Stimulated activated CD8-positive, alpha-beta memory T cell treated with anti-CD3 and anti-CD28 coated beads, Interleukin-7, amount 100 ng/mL, for 24 hours (primary cell): ENCODE measurements around the gene FNIP2.
"Not testable (repeated sequence)": the region's sequence is repeated elsewhere in the genome, so short reads cannot be mapped to it uniquely, and the experiment has no call there.

Source experiments
- DNase-seq: peaks from one replicate; pipeline ENCODE4 v3.0.0-alpha.2; 2020; ENCODE audit warnings: low read depth

Gene FNIP2

DNA sequence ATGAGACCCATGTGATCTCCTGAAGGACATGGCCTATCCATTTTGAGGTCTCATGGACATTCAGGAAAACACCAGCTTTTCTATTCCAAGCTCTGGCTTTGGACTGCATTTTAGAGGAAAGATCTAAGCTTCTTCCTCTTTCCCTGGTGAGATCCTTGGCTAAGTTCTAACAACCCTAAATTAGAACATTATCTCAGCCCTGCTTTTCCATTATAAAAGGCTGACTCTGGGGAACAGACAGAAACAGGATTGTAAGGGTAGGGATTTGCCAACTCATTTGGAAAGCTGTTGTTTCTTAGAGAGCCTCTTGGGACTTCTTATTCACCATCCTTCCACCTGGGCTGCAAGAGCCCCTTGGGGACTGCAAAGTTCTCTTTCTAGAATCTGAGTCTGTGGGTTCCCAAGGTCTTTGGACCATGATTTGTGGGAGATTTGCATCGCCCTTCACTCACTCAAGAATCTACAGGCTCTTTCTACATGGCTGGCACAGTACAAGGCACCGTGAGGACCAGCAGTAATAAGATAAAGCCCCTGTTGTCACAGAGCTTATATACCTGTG lies 146.9 kb downstream of the FNIP2 start:
- DNase-seq, result no peak

DNA sequence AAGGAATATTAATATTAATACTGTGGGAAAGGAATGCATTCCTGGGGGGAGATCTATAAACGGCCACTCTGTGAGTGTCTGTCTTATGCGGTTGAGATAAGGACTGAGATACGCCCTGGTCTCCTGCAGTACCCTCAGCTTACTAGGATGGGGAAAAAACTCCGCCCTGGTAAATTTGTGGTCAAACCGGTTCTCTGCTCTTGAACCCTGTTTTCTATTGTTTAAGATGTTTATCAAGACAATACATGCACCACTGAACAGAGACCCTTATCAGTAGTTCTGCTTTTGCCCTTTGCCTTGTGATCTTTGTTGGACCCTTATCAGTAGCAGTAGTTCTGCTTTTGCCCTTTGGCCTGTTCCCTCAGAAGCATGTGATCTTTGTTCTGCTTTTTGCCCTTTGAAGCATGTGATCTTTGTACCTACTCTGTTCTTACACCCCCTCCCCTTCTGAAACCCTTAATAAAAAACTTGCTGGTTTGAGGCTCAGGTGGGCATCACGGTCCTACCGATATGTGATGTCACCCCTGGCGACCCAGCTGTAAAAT lies 151.7 kb downstream of the FNIP2 start:
- not testable (repeated sequence) for DNase-seq

DNA sequence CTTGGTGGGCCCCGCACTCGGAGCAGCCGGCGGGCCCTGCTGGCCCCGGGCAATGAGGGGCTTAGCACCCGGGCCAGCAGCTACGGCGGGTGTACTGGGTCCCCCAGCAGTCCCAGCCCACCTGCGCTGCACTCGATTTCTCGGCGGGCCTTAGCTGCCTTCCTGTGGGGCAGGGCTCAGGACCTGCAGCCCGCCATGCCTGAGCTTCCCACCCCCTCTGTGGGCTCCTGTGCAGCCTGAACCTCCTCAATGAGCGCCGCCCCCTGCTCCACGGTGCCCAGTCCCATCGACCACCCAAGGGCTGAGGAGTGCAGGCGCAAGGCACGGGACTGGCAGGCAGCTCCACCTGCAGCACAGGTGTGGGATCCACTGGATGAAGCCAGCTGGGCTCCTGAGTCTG lies 158.9 kb downstream of the FNIP2 start:
- not testable (repeated sequence) for DNase-seq

DNA sequence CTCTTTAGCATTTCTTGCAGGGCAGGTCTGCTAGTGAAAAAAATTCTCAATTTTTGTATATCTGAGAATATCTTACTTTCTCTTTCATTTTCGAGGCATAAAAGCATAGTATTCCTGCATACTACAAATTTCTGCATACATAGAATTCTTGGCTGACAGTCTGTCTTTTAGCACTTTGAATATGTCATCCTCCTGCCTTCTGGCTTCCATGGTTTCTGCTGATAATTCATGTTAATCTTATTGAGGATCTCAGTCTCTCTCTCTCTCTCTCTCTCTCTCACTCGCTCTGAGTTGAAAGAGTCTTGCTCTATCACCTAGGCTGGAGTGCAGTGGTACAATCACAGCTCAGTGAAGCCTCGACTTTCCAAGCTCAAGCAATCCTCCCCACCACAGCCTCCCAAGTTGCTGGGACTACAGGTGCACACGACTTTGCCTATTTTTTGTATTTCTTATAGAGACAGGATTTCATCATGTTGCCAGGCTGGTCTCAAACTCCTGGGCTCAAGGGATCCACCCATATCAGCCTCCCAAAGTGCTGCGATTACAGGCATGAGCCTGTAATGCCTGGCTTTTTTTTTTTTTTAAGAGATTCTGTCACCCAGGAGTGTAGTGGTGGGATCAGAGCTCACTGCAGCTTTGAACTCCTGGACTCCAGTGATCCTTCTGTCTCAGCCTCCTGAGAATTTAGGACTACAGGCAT lies 161.3 kb downstream of the FNIP2 start:
- no peak for DNase-seq

DNA sequence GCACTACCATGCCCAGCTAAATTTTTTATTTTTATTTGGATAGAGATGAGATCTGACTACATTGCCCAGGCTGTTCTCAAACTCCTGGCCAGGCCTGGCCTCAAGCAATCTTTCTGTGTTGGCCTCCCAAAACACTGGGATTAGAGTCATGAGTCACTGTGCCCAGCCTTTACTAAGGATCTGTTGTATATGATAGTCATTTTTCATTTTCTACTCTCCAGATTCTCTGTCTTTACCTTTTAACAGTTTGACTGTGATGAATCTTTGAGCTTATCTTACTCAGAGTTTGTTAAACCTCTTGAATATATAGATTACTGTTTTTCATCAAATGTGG lies 161.8 kb downstream of the FNIP2 start:
- no peak for DNase-seq

DNA sequence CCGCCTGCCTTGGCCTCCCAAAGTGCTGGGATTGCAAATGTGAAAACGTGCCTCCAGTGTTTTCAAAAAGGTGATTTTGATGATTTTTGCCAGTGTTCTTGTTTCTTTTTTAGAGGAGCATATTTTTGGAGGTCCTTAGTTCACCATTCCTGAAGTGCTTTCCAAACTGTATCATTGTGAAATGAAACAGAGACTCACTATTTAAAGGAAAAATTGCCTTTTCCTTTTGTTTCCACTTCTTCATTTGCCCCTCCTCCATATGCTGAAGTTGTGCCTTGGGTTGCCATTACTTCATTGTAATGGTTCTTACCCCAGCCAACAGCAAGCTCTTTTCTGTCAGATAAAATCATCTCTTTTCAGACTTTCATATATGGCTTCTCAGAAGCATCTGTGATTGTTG lies 164.4 kb downstream of the FNIP2 start:
- DNase-seq, result no peak

DNA sequence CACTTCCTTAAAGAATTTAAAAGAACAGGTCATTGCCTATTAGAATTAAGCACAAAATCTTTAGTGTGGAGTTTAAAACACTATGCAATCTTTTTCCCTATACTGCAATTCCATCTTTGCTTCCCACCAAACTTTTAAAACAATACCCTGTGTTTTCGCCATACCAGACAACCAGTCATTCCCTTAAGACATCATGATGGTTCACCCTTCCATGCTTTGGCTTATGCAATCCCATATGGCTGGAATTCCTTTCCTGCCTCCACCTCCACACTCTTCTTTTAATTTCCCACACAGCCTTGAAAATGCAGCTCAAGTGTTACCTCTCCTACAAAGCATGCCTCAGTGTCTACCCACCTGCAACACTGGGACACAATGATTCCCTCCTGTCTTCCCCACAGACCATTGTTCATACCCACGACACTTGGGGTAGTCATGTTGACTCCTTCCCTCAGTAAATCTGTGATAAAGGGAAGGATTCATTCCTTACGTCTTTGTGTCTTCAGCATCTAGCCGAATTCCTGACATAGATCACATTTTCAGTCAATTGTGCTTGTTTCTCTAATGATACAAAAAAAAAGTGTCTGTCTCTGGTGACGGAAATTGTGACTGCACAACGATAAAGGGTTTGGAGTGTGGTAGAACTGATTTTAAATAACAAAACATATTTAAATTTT lies 166.3 kb downstream of the FNIP2 start:
- no peak for DNase-seq

DNA sequence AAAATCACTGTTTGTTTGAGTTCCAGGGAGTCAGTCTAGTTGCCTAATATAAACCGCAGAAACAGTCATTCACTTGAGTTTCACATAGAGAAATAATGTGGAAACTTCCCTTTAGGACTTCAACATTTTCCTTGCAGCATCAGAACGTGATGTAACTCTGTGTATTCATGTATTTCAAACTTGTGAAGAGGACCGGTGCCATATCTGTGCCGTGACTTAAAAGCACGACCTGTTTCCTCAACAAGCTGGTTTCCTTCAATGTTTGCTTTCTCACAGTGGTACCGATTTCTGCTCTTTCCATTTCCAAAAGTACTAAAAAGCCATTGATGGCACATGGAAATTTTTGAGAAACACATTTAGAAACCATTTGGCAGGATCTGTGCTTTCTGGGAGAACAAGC lies 167.4 kb downstream of the FNIP2 start:
- DNase-seq, result no peak

DNA sequence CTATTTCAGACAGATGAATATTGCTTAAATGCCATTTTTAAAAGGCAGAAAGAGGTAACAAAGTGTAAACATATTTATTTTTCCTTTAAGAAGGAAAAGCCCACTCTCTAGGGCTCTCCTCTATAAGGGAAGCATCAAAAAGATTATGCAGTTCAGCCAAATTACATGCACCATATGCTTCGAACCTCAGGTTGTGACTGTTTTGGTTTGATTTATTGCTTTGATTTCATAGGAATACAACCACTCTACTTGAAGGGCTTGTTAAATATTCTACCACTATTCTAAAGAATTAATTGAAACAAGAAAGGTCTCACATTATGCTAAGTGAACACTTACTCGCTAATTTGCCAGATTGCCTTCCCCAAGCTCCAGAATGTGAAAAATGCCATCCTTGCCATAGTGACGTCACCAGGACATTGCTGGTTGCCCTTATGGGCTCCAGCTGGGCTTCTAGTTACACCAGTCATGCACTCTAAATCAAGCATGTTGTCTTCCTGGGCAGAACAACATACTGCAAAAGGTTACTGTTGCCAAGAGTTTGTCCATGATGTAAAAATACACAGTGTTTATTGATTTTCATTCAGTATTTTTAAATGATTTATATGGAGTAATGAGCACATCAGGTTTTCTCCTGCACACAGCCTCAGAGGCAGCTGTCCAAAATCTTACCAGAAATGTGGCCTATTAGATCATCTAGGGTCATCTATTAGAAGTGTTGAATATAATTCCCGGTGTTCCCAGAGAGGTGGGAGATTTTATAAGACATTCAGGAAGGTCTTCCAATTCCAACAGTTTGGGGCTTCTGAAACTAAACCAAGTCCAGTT lies 169.6 kb downstream of the FNIP2 start:
- no peak for DNase-seq

DNA sequence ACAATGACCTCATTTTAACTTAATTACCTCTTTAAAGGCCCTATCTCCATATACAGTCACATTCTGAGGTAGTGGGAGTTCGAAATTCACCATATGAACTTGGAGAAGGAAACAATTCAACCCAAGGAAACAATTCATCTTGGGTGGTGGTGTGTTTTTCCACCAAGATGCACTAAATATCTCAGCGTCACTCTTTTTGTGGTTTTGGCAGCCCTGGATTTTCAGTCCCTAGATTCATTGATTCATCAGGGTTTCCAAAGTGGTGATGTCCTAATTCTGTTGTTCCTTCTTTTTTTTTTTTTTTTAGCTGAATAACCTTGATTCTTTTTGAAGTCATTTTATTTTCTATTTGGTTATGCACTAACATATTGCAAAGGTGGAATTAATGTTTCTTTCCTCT lies 171.4 kb downstream of the FNIP2 start:
- no peak for DNase-seq

DNA sequence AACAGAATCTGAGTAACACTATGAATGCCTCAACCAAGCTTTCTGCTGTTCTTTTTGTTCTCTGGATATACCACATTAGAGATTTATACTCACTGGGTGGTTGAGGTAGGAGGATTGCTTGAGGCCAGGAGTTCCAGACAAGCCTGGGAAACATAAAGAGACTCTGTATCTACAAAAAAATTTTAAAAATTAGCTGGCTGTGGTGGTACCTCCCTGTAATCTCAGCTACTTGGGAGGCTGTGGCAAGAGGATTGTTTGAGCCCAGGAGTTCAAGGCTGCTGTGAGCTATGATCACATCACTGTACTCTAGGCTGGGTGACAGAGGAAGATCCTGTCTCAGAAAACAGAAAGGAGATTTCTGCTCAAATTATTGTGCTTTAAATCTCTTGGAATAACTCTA lies 172.5 kb downstream of the FNIP2 start:
- DNase-seq, result no peak

DNA sequence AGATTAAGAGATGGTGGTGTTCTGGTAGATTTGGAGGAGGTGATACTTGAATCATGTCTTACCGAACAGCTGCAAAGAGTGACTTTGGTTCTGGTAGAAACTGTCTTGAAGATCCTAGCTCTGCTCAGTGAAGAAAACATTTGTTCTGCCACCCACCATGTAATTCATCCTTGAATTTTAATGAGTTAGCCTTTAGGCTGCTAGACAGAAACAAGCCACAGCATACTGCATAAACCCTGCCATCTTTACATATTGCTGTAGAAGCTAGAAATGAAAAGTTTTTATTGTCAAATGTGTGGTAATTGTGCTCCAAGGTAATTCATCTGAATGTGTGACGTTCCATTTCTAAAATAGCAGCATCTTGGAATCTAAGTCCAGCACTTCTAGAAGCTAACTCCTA lies 173.1 kb downstream of the FNIP2 start:
- no peak for DNase-seq

DNA sequence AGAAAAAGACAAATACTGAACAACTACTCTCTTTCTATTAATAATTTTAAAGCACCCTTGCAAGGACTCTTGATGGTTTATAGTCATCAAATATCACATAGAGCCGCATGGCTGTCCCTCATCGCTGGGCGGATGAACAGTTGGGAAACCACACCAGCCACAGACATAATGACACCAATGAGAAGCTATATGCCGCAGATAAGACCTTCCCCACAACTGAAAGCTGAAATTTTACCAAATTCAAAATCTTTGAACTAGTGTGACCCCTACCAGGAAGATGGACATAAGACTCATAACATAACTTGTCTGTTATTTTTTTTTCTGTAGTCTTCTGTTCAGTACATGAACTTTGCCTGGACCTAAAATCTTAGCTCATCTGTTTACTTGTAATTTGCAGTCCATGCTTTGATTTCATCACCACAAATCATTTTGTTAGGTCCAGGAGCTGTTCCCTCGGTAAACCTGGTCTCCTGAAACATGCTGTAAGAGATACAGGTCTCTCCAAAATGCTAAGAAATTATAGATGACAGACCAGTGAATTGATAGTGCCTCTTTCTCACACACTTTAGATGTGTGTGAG lies 176.8 kb downstream of the FNIP2 start:
- DNase-seq, result no peak

DNA sequence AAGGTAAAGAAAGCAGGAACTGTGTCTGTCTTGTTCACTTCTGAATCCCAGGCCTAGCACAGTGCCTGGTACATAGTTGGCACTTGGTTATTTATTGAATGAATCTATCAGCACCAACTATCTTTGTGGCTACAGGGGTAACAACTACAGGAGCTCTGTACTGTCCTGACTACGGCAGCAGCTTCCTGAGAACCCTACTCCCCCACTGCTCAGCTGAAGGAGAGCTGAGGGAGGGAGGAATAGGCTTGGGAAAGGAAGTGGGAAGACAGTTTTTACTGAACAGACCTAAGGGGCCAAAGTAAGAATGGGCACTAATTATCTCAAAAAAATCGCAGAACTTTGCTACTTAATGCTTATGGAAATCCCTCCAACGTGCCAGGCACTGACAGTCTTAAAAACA lies 178.0 kb downstream of the FNIP2 start:
- DNase-seq, result no peak

DNA sequence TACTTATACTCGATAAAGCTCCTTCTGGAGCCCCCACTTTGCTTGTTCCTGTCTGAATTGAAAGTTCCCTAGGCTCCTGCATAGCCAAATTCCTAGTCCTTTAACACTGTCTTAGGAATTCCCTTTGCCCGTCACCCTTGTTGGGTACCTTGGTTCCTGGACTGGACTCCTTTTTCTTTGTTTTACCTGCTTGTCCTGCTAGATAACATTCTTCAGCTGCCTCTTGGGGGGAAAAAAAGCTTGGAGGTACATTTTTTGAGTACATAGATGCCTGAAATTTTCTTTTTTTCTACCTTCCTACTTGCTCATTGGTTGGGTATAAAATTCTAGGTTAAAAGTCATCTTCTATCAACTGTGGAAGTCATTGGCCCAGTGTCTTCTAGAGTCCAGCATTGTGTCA lies 179.2 kb downstream of the FNIP2 start:
- no peak for DNase-seq

DNA sequence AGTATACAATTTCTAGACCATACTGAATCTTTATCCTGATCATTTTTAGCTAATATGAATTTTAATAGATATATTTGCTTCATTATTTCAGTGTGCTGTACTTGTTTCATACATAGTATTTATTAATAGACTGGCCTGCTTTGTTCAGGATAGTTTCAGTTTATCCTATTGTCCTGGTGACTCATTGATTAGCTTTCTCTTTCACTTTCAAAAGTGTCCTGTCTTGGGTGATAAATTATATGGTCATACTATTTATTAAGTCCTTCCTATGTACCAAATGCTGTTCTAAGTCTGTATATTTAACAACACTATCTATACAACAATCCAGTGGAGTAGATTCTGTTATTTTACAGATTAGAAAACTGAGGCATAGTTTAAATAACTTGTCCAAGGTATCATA lies 180.3 kb downstream of the FNIP2 start:
- DNase-seq, result no peak

DNA sequence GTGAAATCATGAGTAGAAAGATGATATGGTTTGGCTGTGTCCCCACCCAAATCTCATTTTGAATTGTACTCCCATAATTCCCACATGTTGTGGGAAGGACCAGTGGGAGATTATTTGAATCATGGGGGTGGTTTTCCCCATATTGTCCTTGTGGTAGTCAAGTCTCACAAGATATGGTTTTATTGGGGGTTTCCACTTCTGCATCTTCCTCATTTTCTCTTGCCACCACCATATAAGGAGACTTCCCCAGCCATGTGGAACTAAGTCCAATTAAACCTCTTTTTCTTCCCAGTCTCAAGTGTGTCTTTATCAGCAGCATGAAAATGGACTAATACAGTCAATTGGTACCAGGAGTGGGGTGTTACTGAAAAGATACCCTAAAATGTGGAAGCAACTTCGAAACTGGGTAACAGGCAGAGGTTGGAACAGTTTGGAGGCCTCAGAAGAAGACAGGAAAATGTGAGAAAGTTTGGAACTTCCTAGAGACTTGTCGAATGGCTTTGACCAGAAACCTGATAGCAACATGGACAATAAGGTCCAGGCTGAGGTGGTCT lies 183.5 kb downstream of the FNIP2 start:
- not testable (repeated sequence) for DNase-seq

DNA sequence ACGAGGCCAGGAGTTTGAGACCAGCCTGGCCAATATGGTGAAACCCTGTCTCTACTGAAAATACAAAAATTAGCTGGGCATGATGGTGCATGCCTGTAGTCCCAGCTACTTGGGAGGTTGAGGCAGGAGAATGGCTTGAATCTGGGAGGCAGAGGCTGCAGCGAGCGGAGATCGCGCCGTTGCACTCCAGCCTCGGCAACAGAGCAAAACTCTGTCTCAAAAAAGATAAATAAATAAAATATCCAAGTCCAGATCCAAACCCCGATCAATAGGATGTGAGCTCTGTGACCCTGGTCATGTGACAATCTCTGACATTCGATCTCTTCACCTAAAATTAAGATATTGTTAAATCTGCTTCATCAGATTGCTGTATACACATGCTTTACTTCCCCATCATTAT lies 187.5 kb downstream of the FNIP2 start:
- not testable (repeated sequence) for DNase-seq

DNA sequence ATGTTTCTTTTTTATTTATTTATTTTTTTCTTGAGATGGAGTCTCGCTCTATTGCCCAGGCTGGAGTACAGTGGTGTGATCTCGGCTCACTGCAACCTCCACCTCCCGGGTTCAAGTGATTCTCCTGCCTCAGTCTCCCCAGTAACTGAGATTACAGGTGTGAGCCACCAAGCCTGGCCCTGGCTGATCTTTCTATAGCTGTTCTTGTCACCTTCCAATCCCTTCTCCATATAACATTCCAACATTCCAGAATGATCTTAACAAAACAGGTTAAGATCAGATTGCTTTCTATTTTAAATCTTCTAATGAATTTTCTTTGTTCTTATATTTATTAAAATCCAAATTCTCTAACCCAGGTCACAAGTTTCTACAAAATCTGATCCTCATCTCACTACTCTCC lies 188.1 kb downstream of the FNIP2 start:
- DNase-seq, result not testable (repeated sequence)
